Testis (tissue), 3 donors: ENCODE data around the gene HS3ST4. TPM values are rescaled to one million over a fixed set of nuclear protein-coding genes. Genes with fewer than 3 reads are reported as not detected.

Source experiments
- DNase-seq: peaks from one replicate; pipeline ENCODE4 v3.0.0-alpha.2; 2019
- H3K27ac ChIP-seq, 2 donors: fragments of 200-600 bp; sonication (generic); one replicate each; pipeline ENCODE4 v1.5.1; 2019
- H3K27me3 ChIP-seq: fragments of 200-600 bp; sonication (generic); one replicate; pipeline ENCODE4 v1.5.1; 2019
- H3K36me3 ChIP-seq: fragments of 200-600 bp; sonication (generic); one replicate; pipeline ENCODE4 v1.5.1; 2017; ENCODE audit warnings: low read depth; ENCODE audit errors: missing control alignments
- H3K4me1 ChIP-seq: fragments of 200-600 bp; sonication (generic); one replicate; pipeline ENCODE4 v1.5.1; 2019
- H3K4me3 ChIP-seq, 2 donors: fragments of 200-600 bp; sonication (generic); one replicate each; pipeline ENCODE4 v1.5.1; 2017 to 2019
- H3K9me3 ChIP-seq: fragments of 200-600 bp; sonication (generic); one replicate; pipeline ENCODE4 v1.5.1; 2017
- CTCF ChIP-seq, 3 experiments: fragments of 450-650 bp in 2 of 3; fragments of 200-600 bp in 1 of 3; sonication (generic) in 1 of 3; IDR thresholded peaks; one replicate each; pipeline ENCODE4 v1.5.1; 2016 to 2019; ENCODE audit warnings: antibody characterized with exemption in 3 of 3, mild to moderate bottlenecking in 2 of 3, moderate library complexity in 1 of 3
- POLR2A ChIP-seq: fragments of 450-650 bp; IDR thresholded peaks from one replicate; pipeline ENCODE4 v1.6.1; 2017; ENCODE audit warnings: antibody characterized with exemption, mild to moderate bottlenecking, moderate library complexity
- WGBS, 2 donors: methylation state at CpG; one replicate each; pipeline ENCODE4 v1.1.5; 2018; 5-methylcytosine and 5-hydroxymethylcytosine counted together
- intact Hi-C: fragments of 100-400 bp; cut with DNase I; formaldehyde crosslinking; loops from one replicate; pipeline ENCODE4 v1.15.1; 2023; ENCODE audit warnings: low total_unique reads
- polyA plus RNA-seq: library from polyadenylated mRNA; stranded (reverse); fragments of 350-450 nt; fragmentation: Illumina TruSeq; extraction: RNeasy Lipid Tissue Mini Kit (QIAGEN cat#74804); gene quantifications from one replicate; pipeline ENCODE4 v1.2.3, GENCODE V29; 2014; ENCODE audit warnings: low read depth, low replicate concordance; ENCODE audit not compliant: insufficient read depth
- total RNA-seq, 2 donors: library from RNA; depleted of rRNA; stranded (reverse); fragments of >200 nt; gene quantifications; one replicate each; pipeline ENCODE4 v1.2.3, GENCODE V29; 2016

Gene HS3ST4
- total and polyA plus RNA-seq, 3 donors from 2014 or later = 0.37 to 2.7 (median 2.6) TPM

GRCh38 chr16:25931473-25932035, 239.8 kb downstream of the HS3ST4 start:
- intact Hi-C loops = no loop called here
- DNase-seq = no peak
- H3K27ac ChIP-seq = no peak overlapping the region
- TF ChIP-seq POLR2A (no peak), CTCF (IDR thresholded peaks at IDR 0.05) (no peak)
- H3K4me3 ChIP-seq = no peak overlapping the region
- no peaks in the 10 kb centered on the region for H3K27me3 ChIP-seq
- WGBS, 2 donors = 71 to 78% methylated on average over 4 of the region's 4 CpGs
- H3K9me3 ChIP-seq = no peaks in the 10 kb centered on the region
- H3K4me1 ChIP-seq = no peaks in the 10 kb centered on the region
- no peaks in the 10 kb centered on the region for H3K36me3 ChIP-seq

GRCh38 chr16:25941800-25942499, 250.2 kb downstream of the HS3ST4 start:
- 85 to 92% methylated on average over 4 of the region's 4 CpGs for WGBS, 2 donors

GRCh38 chr16:25950586-25951281, 259.0 kb downstream of the HS3ST4 start:
- Histone ChIP-seq H3K4me3 (no peak overlapping the region), H3K27me3 (no peaks in the 10 kb centered on the region), H3K9me3 (no peaks in the 10 kb centered on the region), H3K27ac (no peak overlapping the region), H3K4me1 (no peaks in the 10 kb centered on the region), H3K36me3 (no peaks in the 10 kb centered on the region)
- no peak for DNase-seq
- WGBS, 2 donors = 24 to 36% methylated on average over 3 of the region's 3 CpGs
- TF ChIP-seq POLR2A = no peak
- TF ChIP-seq CTCF (IDR thresholded peaks at IDR 0.05) = no peak
- intact Hi-C loops = no loop called here

More at GRCh38 chr16:25941800-25942499, 250.2 kb downstream of the HS3ST4 start:
- DNase-seq = no peak
- intact Hi-C loops = no loop called here
- Histone ChIP-seq H3K4me1 (no peaks in the 10 kb centered on the region), H3K27me3 (no peaks in the 10 kb centered on the region), H3K36me3 (no peaks in the 10 kb centered on the region), H3K4me3 (no peak overlapping the region), H3K27ac (no peak overlapping the region), H3K9me3 (no peaks in the 10 kb centered on the region)
- no peak for TF ChIP-seq CTCF (IDR thresholded peaks at IDR 0.05)
- TF ChIP-seq POLR2A = no peak

GRCh38 chr16:25951999-25952398, 260.2 kb downstream of the HS3ST4 start:
- no peak for DNase-seq
- 60 to 67% methylated on average over 1 of the region's 1 CpG for WGBS, 2 donors
- Histone ChIP-seq H3K9me3 (no peaks in the 10 kb centered on the region), H3K4me3 (no peak overlapping the region), H3K27me3 (no peaks in the 10 kb centered on the region), H3K27ac (no peak overlapping the region), H3K4me1 (no peaks in the 10 kb centered on the region), H3K36me3 (no peaks in the 10 kb centered on the region)
- intact Hi-C loops = no loop called here
- TF ChIP-seq POLR2A (no peak), CTCF (IDR thresholded peaks at IDR 0.05) (no peak)
